Ascending aorta (tissue), 2 donors: ENCODE data around the gene TPGS2. TPM values are rescaled to one million over a fixed set of nuclear protein-coding genes. Genes with fewer than 3 reads are reported as not detected.

Experiments
- DNase-seq, 2 donors: peaks; one replicate each; pipeline ENCODE4 v3.0.0-alpha.2; 2019; ENCODE audit warnings: low spot score in 2 of 2
- H3K27ac ChIP-seq, 2 donors: fragments of 200-600 bp; sonication (generic); one replicate each; pipeline ENCODE4 v1.5.1; 2016 to 2017; ENCODE audit warnings: mild to moderate bottlenecking in 1 of 2
- H3K27me3 ChIP-seq: fragments of 200-600 bp; sonication (generic); one replicate; pipeline ENCODE4 v1.5.1; 2017
- H3K36me3 ChIP-seq, 2 donors: fragments of 200-600 bp; sonication (generic); one replicate each; pipeline ENCODE4 v1.5.1; 2016
- H3K4me1 ChIP-seq, 2 donors: fragments of 200-600 bp; sonication (generic); one replicate each; pipeline ENCODE4 v1.5.1; 2016 to 2017; ENCODE audit warnings: mild to moderate bottlenecking in 1 of 2
- H3K4me3 ChIP-seq, 2 donors: fragments of 200-600 bp; sonication (generic); one replicate each; pipeline ENCODE4 v1.5.1; 2016 to 2017; ENCODE audit warnings: mild to moderate bottlenecking in 1 of 2
- H3K9me3 ChIP-seq, 2 donors: fragments of 200-600 bp; sonication (generic); one replicate each; pipeline ENCODE4 v1.5.1; 2016
- intact Hi-C: fragments of 100-400 bp; cut with DNase I; formaldehyde crosslinking; loops from one replicate; pipeline ENCODE4 v1.15.1; 2023
- total RNA-seq: library from RNA; depleted of rRNA; stranded (reverse); fragments of >200 nt; gene quantifications from one replicate; pipeline ENCODE4 v1.1.0, GENCODE V29; 2016
- TF ChIP-seq, protein P1 (sequence below), 3 experiments: fragments of 200-600 bp in 2 of 3; fragments of 450-650 bp in 1 of 3; sonication (generic) in 2 of 3; IDR thresholded peaks; one replicate each; pipeline ENCODE4 v1.5.1; 2016 to 2019; ENCODE audit warnings: antibody characterized with exemption in 3 of 3, mild to moderate bottlenecking in 1 of 3, moderate library complexity in 1 of 3

TPGS2 gene
- total RNA-seq, 1 donor from 2014 or later, result 165 TPM

GRCh38 chr18:36830158-36830495 lies 1.3 kb upstream of the TPGS2 start:
- no peaks in the 10 kb centered on the region for H3K36me3 ChIP-seq
- H3K4me1 ChIP-seq, result peaks cover 0 to 15% of the 10 kb centered on the region in 2 donors
- intact Hi-C loops, result no loop called here
- TF ChIP-seq, protein P1, sequence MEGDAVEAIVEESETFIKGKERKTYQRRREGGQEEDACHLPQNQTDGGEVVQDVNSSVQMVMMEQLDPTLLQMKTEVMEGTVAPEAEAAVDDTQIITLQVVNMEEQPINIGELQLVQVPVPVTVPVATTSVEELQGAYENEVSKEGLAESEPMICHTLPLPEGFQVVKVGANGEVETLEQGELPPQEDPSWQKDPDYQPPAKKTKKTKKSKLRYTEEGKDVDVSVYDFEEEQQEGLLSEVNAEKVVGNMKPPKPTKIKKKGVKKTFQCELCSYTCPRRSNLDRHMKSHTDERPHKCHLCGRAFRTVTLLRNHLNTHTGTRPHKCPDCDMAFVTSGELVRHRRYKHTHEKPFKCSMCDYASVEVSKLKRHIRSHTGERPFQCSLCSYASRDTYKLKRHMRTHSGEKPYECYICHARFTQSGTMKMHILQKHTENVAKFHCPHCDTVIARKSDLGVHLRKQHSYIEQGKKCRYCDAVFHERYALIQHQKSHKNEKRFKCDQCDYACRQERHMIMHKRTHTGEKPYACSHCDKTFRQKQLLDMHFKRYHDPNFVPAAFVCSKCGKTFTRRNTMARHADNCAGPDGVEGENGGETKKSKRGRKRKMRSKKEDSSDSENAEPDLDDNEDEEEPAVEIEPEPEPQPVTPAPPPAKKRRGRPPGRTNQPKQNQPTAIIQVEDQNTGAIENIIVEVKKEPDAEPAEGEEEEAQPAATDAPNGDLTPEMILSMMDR (IDR thresholded peaks at IDR 0.05), result no peak
- H3K27me3 ChIP-seq, result no peaks in the 10 kb centered on the region
- no peaks in the 10 kb centered on the region for H3K9me3 ChIP-seq
- peak overlapping the region in 1 of 2 donors; percentile 78 for H3K27ac ChIP-seq
- peak overlapping the region; percentile 69 to 74 for H3K4me3 ChIP-seq
- DNase-seq, result no peak

DNA sequence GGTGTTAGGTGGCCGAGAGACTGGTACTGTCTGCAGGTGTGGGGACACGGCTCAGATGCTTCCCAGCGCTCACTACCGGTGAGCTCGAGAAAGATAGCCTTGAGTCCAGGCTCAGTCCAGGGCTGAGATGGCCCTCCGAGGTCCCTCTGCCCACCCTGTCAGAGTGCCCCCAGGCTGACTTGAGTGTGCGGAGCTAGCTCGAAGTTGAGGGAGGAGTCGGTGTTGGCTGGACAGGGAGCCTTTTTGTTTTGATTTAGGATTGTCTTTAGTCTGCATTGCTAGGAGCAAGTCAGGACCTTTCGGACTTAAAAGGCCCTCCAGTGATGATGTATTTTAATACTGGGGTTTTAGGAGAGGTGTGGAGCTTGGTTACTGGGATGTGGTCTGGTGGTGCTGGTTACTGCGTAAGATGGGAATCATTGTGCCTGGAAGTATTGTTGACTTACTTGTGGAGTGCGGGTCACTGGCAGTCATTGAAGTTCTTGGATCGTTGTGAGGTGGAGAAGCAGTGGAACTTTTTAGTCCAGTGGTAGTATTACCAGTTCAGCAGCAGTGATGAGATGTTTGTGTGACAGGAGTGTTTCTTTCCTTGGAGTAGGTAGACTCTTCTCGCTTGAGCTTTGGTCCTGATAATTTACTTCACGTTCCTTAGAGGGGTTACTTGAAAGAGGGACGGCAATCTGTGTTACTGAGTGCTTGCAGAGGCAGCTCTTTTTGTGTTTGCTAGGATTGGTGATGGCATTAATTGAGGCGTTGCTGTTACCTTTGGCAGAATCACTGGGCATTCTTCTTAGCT lies 758 bp upstream of the TPGS2 start:
- H3K27ac ChIP-seq, result peak overlapping the region; percentile 78 to 82
- no peaks in the 10 kb centered on the region for H3K36me3 ChIP-seq
- no peak for DNase-seq
- H3K27me3 ChIP-seq, result no peaks in the 10 kb centered on the region
- TF ChIP-seq, protein P1 (IDR thresholded peaks at IDR 0.05), result no peak
- intact Hi-C loops, result loop anchor here (5.0 kb wide), 1 partner anchor 58 kb away; no protein-coding TSS in a partner anchor
- H3K4me3 ChIP-seq, result peak overlapping the region; percentile 69 to 74
- H3K9me3 ChIP-seq, result no peaks in the 10 kb centered on the region
- H3K4me1 ChIP-seq, result peaks cover 0 to 15% of the 10 kb centered on the region in 2 donors

- H3K9me3 ChIP-seq, result no peaks in the 10 kb centered on the region
- H3K4me1 ChIP-seq, result peaks cover 0 to 15% of the 10 kb centered on the region in 2 donors
- H3K36me3 ChIP-seq, result no peaks in the 10 kb centered on the region
- H3K27ac ChIP-seq, result peak overlapping the region; percentile 78 to 82
- no peak for DNase-seq
- H3K4me3 ChIP-seq, result peak overlapping the region; percentile 69 to 74
- H3K27me3 ChIP-seq, result no peaks in the 10 kb centered on the region
- TF ChIP-seq, protein P1 (IDR thresholded peaks at IDR 0.05), result no peak
- intact Hi-C loops, result loop anchor here (5.0 kb wide), 1 partner anchor 59 kb away; no protein-coding TSS in a partner anchor
Measured at GRCh38 chr18:36828157-36828629, 609 bp downstream of the TPGS2 start.

GRCh38 chr18:36826556-36826955 lies 2.2 kb downstream of the TPGS2 start:
- TF ChIP-seq, protein P1 (IDR thresholded peaks at IDR 0.05), result no peak
- Histone ChIP-seq H3K27ac (no peak overlapping the region), H3K9me3 (no peaks in the 10 kb centered on the region), H3K4me3 (no peak overlapping the region), H3K27me3 (no peaks in the 10 kb centered on the region), H3K36me3 (peaks cover 3 to 5% of the 10 kb centered on the region in 2 donors), H3K4me1 (peaks cover 0 to 14% of the 10 kb centered on the region in 2 donors)
- intact Hi-C loops, result loop anchor here (5.0 kb wide), 1 partner anchor 61 kb away; no protein-coding TSS in a partner anchor
- no peak for DNase-seq

GRCh38 chr18:36825526-36825925 lies 3.3 kb downstream of the TPGS2 start:
- intact Hi-C loops, result loop anchor here (5.0 kb wide), 1 partner anchor 62 kb away; no protein-coding TSS in a partner anchor

More at GRCh38 chr18:36825526-36825925, 3.3 kb downstream of the TPGS2 start:
- DNase-seq, result no peak
- H3K27me3 ChIP-seq, result no peaks in the 10 kb centered on the region
- TF ChIP-seq, protein P1 (IDR thresholded peaks at IDR 0.05), result no peak
- peaks cover 3 to 5% of the 10 kb centered on the region in 2 donors for H3K36me3 ChIP-seq
- H3K4me3 ChIP-seq, result no peak overlapping the region
- H3K9me3 ChIP-seq, result no peaks in the 10 kb centered on the region
- H3K4me1 ChIP-seq, result peaks cover 0 to 9% of the 10 kb centered on the region in 2 donors
- H3K27ac ChIP-seq, result no peak overlapping the region
